Naive thymus-derived CD4-positive, alpha-beta T cell (primary cell): ENCODE data around the gene ACADL. TPM values are rescaled to one million over a fixed set of nuclear protein-coding genes. Genes with fewer than 3 reads are reported as not detected.

Source experiments
- ATAC-seq: fragments of 150-1000 bp; cut with Tn5 transposase; 2 replicates; pipeline ENCODE4 v1.10.0; 2021; ENCODE audit warnings: mild to moderate bottlenecking, moderate library complexity
- CTCF ChIA-PET: fragments of 350-600 bp; sonication (Branson Sonifier 250); formaldehyde crosslinking; loops from one replicate; lab custom pipeline; 2021; ENCODE audit warnings: antibody characterized with exemption; lab: Charles Lee
- POLR2A ChIA-PET: fragments of 350-600 bp; sonication (Branson Sonifier 250); formaldehyde crosslinking; loops from one replicate; lab custom pipeline; 2021; ENCODE audit warnings: antibody characterized with exemption, inconsistent platforms; lab: Charles Lee
- DNase-seq, 9 donors: peaks; one replicate each; pipeline versions ENCODE4 v3.0.0 to v3.0.0-alpha.2; 2020 to 2022; ENCODE audit warnings: mixed read lengths in 1 of 9
- H3K27ac ChIP-seq: one replicate; pipeline ENCODE4 v1.7.0; 2013; ENCODE audit warnings: mild to moderate bottlenecking, low read depth, low read length, moderate library complexity
- H3K27me3 ChIP-seq, 2 donors: one replicate each; pipeline ENCODE4 v1.7.0; 2013; ENCODE audit warnings: low read length in 2 of 2, mild to moderate bottlenecking in 2 of 2, moderate library complexity in 2 of 2; ENCODE audit not compliant: control insufficient read depth in 2 of 2, insufficient read depth in 2 of 2
- H3K36me3 ChIP-seq, 3 experiments: 1 replicate in 2 of 3; 2 replicates in 1 of 3; pipeline ENCODE4 v1.7.0; 2013; ENCODE audit warnings: low read length in 3 of 3, mild to moderate bottlenecking in 3 of 3, moderate library complexity in 1 of 3; ENCODE audit not compliant: insufficient read depth in 3 of 3, control insufficient read depth in 2 of 3
- H3K4me1 ChIP-seq, 2 donors: one replicate each; pipeline ENCODE4 v1.7.0; 2013; ENCODE audit warnings: low read length in 2 of 2, mild to moderate bottlenecking in 2 of 2, moderate library complexity in 1 of 2; ENCODE audit not compliant: control insufficient read depth in 2 of 2, insufficient read depth in 2 of 2
- H3K4me3 ChIP-seq: 2 replicates; pipeline ENCODE4 v1.7.0; 2013; ENCODE audit warnings: mild to moderate bottlenecking, low read length
- H3K9me3 ChIP-seq, 3 experiments: 1 replicate in 2 of 3; 2 replicates in 1 of 3; pipeline ENCODE4 v1.7.0; 2013; ENCODE audit warnings: low read length in 3 of 3; ENCODE audit not compliant: control insufficient read depth in 2 of 3
- H3K27ac Mint-ChIP-seq, 9 donors: one replicate each; pipeline ENCODE4 v1.8.0; 2020 to 2022; ENCODE audit warnings: mixed read lengths in 9 of 9, mild to moderate bottlenecking in 8 of 9, moderate library complexity in 5 of 9, inconsistent platforms in 2 of 9
- H3K27me3 Mint-ChIP-seq, 5 donors: one replicate each; pipeline ENCODE4 v1.8.0; 2021 to 2022; ENCODE audit warnings: mixed read lengths in 5 of 5, mild to moderate bottlenecking in 1 of 5
- H3K36me3 Mint-ChIP-seq, 5 donors: one replicate each; pipeline ENCODE4 v1.8.0; 2020 to 2022; ENCODE audit warnings: mixed read lengths in 5 of 5, mild to moderate bottlenecking in 3 of 5, inconsistent platforms in 1 of 5
- H3K4me1 Mint-ChIP-seq, 7 donors: one replicate each; pipeline ENCODE4 v1.8.0; 2020 to 2022; ENCODE audit warnings: mixed read lengths in 7 of 7, mild to moderate bottlenecking in 3 of 7, inconsistent platforms in 1 of 7
- H3K4me3 Mint-ChIP-seq, 10 donors: one replicate each; pipeline ENCODE4 v1.8.0; 2020 to 2022; ENCODE audit warnings: mild to moderate bottlenecking in 10 of 10, mixed read lengths in 10 of 10, moderate library complexity in 6 of 10, inconsistent platforms in 2 of 10
- H3K9me3 Mint-ChIP-seq, 11 donors: one replicate each; pipeline ENCODE4 v1.8.0; 2020 to 2022; ENCODE audit warnings: mixed read lengths in 11 of 11, mild to moderate bottlenecking in 4 of 11, inconsistent platforms in 1 of 11, moderate library complexity in 1 of 11
- intact Hi-C, 2 donors: fragments of 100-400 bp; cut with micrococcal nuclease; formaldehyde crosslinking; loops; one replicate each; pipeline ENCODE4 v1.15.1; 2023
- polyA plus RNA-seq, 2 donors: library from polyadenylated mRNA; unstranded; fragments of 300-500 nt; fragmentation: Illumina TruSeq; gene quantifications; one replicate each; pipeline ENCODE4 v1.2.3, GENCODE V29; 2021
- total RNA-seq, 6 experiments: library from RNA in 5 of 6; stranded (reverse) in 5 of 6; gene quantifications; 1 replicate in 5 of 6; 2 replicates in 1 of 6; pipeline ENCODE4 v1.2.3 and lab custom pipeline; 2021 to 2026

ACADL gene
- total and polyA plus RNA-seq, 7 experiments from 2014 or later, result not detected

DNA sequence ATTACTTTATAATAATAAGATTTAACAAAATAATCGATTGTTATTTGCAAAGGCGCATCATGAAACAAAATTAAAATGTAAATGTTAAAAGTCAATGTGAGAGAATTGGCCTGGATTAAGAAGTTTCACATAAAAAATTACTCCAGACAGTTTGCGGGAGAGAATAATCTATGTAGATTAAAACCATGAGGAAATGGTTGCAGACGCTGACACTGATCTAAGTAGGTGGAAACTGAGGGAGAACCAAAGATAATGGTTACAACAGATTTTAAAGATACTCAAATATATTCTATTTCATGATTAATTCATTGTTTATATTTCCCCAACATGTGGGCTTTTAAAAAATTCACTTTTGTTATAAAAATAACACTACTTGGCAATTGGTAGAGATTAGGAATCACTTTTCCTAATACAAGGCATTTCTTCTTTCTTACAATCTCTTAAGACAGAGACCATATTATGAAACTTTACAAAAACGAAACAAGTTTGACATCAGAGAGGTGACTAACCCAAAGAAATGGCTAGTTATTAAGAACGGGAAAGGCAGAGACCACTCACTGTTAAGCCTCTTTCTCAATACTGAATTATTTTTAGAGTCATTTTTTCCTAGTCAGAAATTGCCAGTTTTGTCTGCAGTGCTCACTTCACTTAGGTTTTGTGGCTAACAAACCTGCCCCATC, 55.6 kb downstream of the ACADL start:
- peak overlapping the region; percentile 90 to 100 (median 98) for H3K4me3 Mint-ChIP-seq
- CTCF ChIA-PET, result no interaction called here
- POLR2A ChIA-PET, result no interaction called here
- H3K36me3 ChIP-seq, result peaks cover 0 to 4% (median 0%) of the 10 kb centered on the region in 3 experiments
- H3K36me3 Mint-ChIP-seq, result no peaks in the 10 kb centered on the region
- no peaks in the 10 kb centered on the region for H3K9me3 ChIP-seq
- peak overlapping the region; percentile 89 for H3K4me3 ChIP-seq
- intact Hi-C loops, result loop anchor here (1.0 to 10.0 kb wide), 8 partner anchors 25 to 1917 kb away; partner anchors contain the start of genes MAP2 (in 2 of the 2), PIKFYVE (in 2 of the 2), RPE (in 2 of the 2) and IDH1 (in 1 of the 2)
- peak overlapping the region; percentile 93 to 99 (median 96) for H3K27ac Mint-ChIP-seq
- peaks cover 0 to 26% (median 0%) of the 10 kb centered on the region in 5 donors for H3K27me3 Mint-ChIP-seq
- ATAC-seq (no peak), DNase-seq (peak in 3 of 9 donors; percentile 2 to 11 (median 3))
- no peaks in the 10 kb centered on the region for H3K27me3 ChIP-seq
- peak overlapping the region; percentile 93 for H3K27ac ChIP-seq
- peaks cover 6 to 7% of the 10 kb centered on the region in 2 donors for H3K4me1 ChIP-seq
- peaks cover 0 to 5% (median 0%) of the 10 kb centered on the region in 11 donors for H3K9me3 Mint-ChIP-seq
- peaks cover 17 to 50% (median 34%) of the 10 kb centered on the region in 7 donors for H3K4me1 Mint-ChIP-seq

DNA sequence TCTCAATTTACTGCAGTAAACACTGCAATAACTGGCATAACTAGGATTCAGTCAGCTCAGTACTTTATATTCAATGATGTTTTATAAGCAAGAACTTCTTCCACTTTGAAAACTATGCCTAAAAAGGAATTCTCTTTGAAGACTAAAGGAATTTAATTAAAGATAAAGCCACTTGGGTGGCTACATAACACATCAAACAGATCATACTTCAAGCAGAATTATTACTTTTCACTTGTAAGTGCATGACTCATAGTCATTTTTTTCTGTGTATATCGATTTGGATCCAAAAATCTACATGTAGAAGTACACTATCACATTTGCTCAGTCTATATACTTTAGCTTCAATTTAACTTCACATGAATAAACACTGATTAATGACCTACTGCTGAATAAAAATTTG, 58.0 kb downstream of the ACADL start:
- Mint-ChIP-seq H3K4me3 (no peak overlapping the region), H3K36me3 (peaks cover 0 to 6% (median 4%) of the 10 kb centered on the region in 5 donors), H3K4me1 (peaks cover 25 to 53% (median 39%) of the 10 kb centered on the region in 7 donors), H3K9me3 (peaks cover 0 to 5% (median 0%) of the 10 kb centered on the region in 11 donors), H3K27ac (no peak overlapping the region), H3K27me3 (peaks cover 0 to 9% (median 0%) of the 10 kb centered on the region in 5 donors)
- intact Hi-C loops, result no loop called here
- Histone ChIP-seq H3K36me3 (peaks cover 0 to 4% (median 0%) of the 10 kb centered on the region in 3 experiments), H3K27me3 (no peaks in the 10 kb centered on the region), H3K4me3 (no peak overlapping the region), H3K4me1 (peaks cover 6 to 7% of the 10 kb centered on the region in 2 donors), H3K27ac (no peak overlapping the region), H3K9me3 (no peaks in the 10 kb centered on the region)
- DNase-seq, result no peak
- ATAC-seq, result no peak
- ChIA-PET POLR2A (no interaction called here), CTCF (no interaction called here)

DNA sequence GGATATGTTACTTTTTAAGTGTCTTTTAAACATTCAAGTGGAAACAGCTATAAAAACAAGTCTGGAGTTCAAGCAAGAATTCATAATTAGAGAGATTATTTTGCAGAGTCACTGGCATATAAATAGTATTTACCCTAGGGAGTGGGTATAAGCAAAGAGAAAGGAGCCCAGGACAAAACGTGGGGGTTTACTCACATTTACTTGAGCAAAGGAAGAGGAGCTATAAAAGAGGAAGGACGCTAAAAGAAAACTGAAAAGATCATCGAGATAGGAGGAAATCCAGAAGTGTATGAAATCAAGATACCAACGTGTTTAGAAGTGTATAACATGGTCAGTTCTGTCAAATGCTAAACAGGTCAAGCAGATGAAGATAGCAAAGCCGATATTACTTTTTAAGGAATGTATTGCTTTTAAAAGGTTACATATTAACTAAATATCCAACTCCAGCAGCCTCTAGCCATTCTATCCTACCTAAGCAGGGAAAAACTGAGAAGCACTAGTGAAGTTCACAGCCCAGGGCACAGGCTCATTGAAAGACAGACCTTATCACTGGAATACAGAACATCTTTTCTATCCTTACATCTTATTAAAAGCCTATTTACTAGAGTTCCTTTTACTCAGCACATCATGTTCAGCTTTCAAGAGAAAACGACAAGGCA, 62.7 kb downstream of the ACADL start:
- Mint-ChIP-seq H3K9me3 (no peaks in the 10 kb centered on the region), H3K4me3 (no peak overlapping the region), H3K36me3 (peaks cover 0 to 23% (median 4%) of the 10 kb centered on the region in 5 donors), H3K4me1 (peaks cover 10 to 28% (median 16%) of the 10 kb centered on the region in 7 donors), H3K27ac (peak overlapping the region in 2 of 9 donors; percentile 7 to 36), H3K27me3 (no peaks in the 10 kb centered on the region)
- Histone ChIP-seq H3K27me3 (no peaks in the 10 kb centered on the region), H3K27ac (no peak overlapping the region), H3K4me3 (no peak overlapping the region), H3K36me3 (no peaks in the 10 kb centered on the region), H3K9me3 (no peaks in the 10 kb centered on the region), H3K4me1 (no peaks in the 10 kb centered on the region)
- DNase-seq (no peak), ATAC-seq (no peak)
- intact Hi-C loops, result no loop called here
- ChIA-PET CTCF (no interaction called here), POLR2A (no interaction called here)

DNA sequence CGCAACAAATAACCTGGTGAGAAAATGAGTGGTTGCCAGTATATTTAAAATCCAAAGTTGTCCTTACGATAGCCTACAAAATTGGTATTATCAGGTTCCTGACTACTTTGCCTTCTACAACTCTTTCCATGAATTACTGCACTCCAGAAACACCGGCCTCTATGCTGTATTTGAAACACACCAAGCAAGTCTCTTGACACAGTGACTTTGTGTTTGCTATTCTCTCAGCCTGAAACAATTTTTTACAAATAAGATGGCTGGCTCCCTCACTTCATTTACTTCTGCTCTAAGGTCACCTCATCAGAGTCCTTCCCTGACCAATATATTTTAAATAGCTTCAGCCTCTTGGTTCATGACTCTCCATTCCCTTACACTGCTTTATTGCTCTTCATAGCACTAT, 66.2 kb downstream of the ACADL start:
- intact Hi-C loops, result no loop called here
- Mint-ChIP-seq H3K9me3 (no peaks in the 10 kb centered on the region), H3K36me3 (peaks cover 5 to 45% (median 25%) of the 10 kb centered on the region in 5 donors), H3K27me3 (no peaks in the 10 kb centered on the region), H3K4me3 (no peak overlapping the region), H3K27ac (no peak overlapping the region), H3K4me1 (peaks cover 10 to 21% (median 16%) of the 10 kb centered on the region in 7 donors)
- no peaks in the 10 kb centered on the region for H3K27me3 ChIP-seq
- no peak overlapping the region for H3K4me3 ChIP-seq
- H3K9me3 ChIP-seq, result no peaks in the 10 kb centered on the region
- peaks cover 0 to 3% of the 10 kb centered on the region in 2 donors for H3K4me1 ChIP-seq
- H3K27ac ChIP-seq, result no peak overlapping the region
- no peak for DNase-seq
- CTCF ChIA-PET, result no interaction called here
- no peaks in the 10 kb centered on the region for H3K36me3 ChIP-seq
- POLR2A ChIA-PET, result no interaction called here
- no peak for ATAC-seq

DNA sequence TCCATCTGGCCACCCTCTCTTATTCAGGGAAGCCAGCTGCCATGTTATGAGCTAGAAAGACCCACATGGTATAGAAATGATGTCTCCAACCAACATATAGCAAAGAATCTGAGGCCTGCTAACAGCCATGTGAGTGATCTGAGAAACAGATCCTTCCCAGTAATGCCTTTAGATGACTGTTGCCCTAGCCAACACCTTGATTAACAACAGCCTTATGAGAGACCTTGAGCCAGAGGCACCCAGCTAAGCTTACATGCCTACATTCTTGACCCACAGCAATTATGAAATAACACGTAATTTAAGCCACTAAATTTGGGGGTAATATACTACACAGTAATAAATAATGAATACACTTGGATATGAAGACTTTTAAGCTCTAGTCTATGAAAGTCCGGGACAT, 67.0 kb downstream of the ACADL start:
- Histone ChIP-seq H3K27ac (no peak overlapping the region), H3K4me3 (no peak overlapping the region), H3K4me1 (peaks cover 0 to 3% of the 10 kb centered on the region in 2 donors), H3K36me3 (no peaks in the 10 kb centered on the region), H3K9me3 (no peaks in the 10 kb centered on the region), H3K27me3 (no peaks in the 10 kb centered on the region)
- ATAC-seq (no peak), DNase-seq (no peak)
- Mint-ChIP-seq H3K27ac (peak overlapping the region in 1 of 9 donors; percentile 28), H3K9me3 (no peaks in the 10 kb centered on the region), H3K4me3 (no peak overlapping the region), H3K4me1 (peaks cover 9 to 23% (median 17%) of the 10 kb centered on the region in 7 donors), H3K36me3 (peaks cover 11 to 52% (median 32%) of the 10 kb centered on the region in 5 donors), H3K27me3 (no peaks in the 10 kb centered on the region)
- ChIA-PET CTCF (no interaction called here), POLR2A (no interaction called here)
- intact Hi-C loops, result no loop called here

DNA sequence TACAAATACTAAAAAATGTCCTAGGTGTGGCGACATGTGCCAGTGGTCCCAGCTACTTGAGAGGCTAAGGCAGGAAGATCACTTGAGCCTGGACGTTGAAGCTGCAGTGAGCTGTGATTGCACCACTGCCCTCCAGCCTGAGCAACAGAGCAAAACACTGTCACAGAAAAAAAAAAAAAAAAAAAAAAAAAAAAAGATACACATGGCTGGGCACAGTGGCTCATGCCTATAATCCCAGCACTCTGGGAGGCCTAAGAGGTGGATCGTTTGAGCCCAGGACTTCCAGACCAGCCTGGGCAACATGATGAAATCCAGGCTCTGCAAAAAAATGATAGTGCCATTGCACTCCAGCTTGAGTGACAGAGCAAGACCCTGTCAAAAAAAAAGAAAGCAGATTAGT, 67.7 kb downstream of the ACADL start:
- Mint-ChIP-seq H3K27ac (no peak overlapping the region), H3K4me3 (no peak overlapping the region), H3K36me3 (peaks cover 11 to 49% (median 28%) of the 10 kb centered on the region in 5 donors), H3K9me3 (no peaks in the 10 kb centered on the region), H3K27me3 (no peaks in the 10 kb centered on the region), H3K4me1 (peaks cover 3 to 16% (median 13%) of the 10 kb centered on the region in 7 donors)
- ChIA-PET POLR2A (no interaction called here), CTCF (no interaction called here)
- DNase-seq (no peak), ATAC-seq (no peak)
- no peaks in the 10 kb centered on the region for H3K36me3 ChIP-seq
- no peaks in the 10 kb centered on the region for H3K27me3 ChIP-seq
- H3K9me3 ChIP-seq, result no peaks in the 10 kb centered on the region
- H3K27ac ChIP-seq, result no peak overlapping the region
- intact Hi-C loops, result no loop called here
- no peak overlapping the region for H3K4me3 ChIP-seq
- peaks cover 0 to 3% of the 10 kb centered on the region in 2 donors for H3K4me1 ChIP-seq
